ENCODE results near the gene PNPLA5. TPM values are rescaled to one million over a fixed set of nuclear protein-coding genes. Genes with fewer than 3 reads are reported as not detected.

Gene PNPLA5
- total and polyA plus RNA-seq, 4 donors = not detected

DNA sequence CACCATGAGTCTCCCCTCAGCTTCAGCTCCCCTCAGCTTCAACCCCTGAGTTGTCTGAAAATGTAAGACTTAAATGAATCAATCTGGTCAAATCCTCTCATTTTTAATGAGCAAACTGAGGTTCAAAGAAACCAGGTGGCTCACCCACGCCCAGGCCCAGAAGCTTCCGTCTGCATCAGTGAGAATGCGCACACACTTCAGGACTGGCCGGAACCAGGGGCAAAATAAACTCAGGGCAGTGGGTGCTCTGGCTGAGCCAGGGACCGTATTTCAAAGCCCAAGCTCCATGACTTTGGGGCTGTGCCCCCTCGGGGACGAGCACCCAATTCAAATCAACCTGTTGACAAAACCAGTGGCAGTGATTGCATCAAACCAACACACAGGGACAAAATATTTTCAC, 32.6 kb downstream of the PNPLA5 start:
- Histone ChIP-seq H3K4me1 (ENCODE audit: control insufficient read depth in 4 of 4, insufficient read depth in 4 of 4, low read length in 3 of 4) (peaks cover 0 to 7% (median 3%) of the 10 kb centered on the region in 4 donors), H3K27ac (ENCODE audit: low read depth in 1 of 2, low read length in 2 of 2) (no peak overlapping the region), H3K9me3 (ENCODE audit: control insufficient read depth in 4 of 4, low read length in 3 of 4) (peaks cover 0 to 2% (median 0%) of the 10 kb centered on the region in 4 donors), H3K4me3 (ENCODE audit: low read depth in 1 of 3, low read length in 3 of 3) (no peak overlapping the region), H3K36me3 (ENCODE audit: control insufficient read depth in 4 of 4, insufficient read depth in 3 of 4, low read depth in 1 of 4, low read length in 3 of 4) (no peaks in the 10 kb centered on the region), H3K27me3 (ENCODE audit: control insufficient read depth in 4 of 4, insufficient read depth in 4 of 4, low read length in 3 of 4) (peaks cover 2 to 11% (median 6%) of the 10 kb centered on the region in 4 donors), H3K9ac (ENCODE audit: low read depth in 1 of 2, low read length in 2 of 2) (no peak overlapping the region)
- WGBS = 77% methylated on average over 7 of the region's 7 CpGs
- no peak for DNase-seq (ENCODE audit: low spot score)
- TF ChIP-seq RXRA (IDR thresholded peaks at IDR 0.05) (no peak), GABPA (IDR thresholded peaks at IDR 0.05 in 1 of 2, conservative IDR thresholded peaks at IDR 0.05 in 1 of 2) (no peak), MAX (IDR thresholded peaks at IDR 0.05) (no peak), RAD21 (IDR thresholded peaks at IDR 0.05) (no peak), HNF4G (IDR thresholded peaks at IDR 0.05) (no peak), FOXA2 (IDR thresholded peaks at IDR 0.05) (no peak), FOXA1 (IDR thresholded peaks at IDR 0.05) (no peak), ATF3 (IDR thresholded peaks at IDR 0.05) (no peak), SP1 (IDR thresholded peaks at IDR 0.05) (no peak), EGR1 (IDR thresholded peaks at IDR 0.05; ENCODE audit: low read depth in 2 of 2) (no peak), JUND (IDR thresholded peaks at IDR 0.05) (no peak), REST (IDR thresholded peaks at IDR 0.05) (no peak), NR2F2 (IDR thresholded peaks at IDR 0.05) (no peak), TAF1 (conservative IDR thresholded peaks at IDR 0.05) (no peak), HNF4A (conservative IDR thresholded peaks at IDR 0.05) (no peak), YY1 (IDR thresholded peaks at IDR 0.05) (no peak)
- TF ChIP-seq, protein P1, sequence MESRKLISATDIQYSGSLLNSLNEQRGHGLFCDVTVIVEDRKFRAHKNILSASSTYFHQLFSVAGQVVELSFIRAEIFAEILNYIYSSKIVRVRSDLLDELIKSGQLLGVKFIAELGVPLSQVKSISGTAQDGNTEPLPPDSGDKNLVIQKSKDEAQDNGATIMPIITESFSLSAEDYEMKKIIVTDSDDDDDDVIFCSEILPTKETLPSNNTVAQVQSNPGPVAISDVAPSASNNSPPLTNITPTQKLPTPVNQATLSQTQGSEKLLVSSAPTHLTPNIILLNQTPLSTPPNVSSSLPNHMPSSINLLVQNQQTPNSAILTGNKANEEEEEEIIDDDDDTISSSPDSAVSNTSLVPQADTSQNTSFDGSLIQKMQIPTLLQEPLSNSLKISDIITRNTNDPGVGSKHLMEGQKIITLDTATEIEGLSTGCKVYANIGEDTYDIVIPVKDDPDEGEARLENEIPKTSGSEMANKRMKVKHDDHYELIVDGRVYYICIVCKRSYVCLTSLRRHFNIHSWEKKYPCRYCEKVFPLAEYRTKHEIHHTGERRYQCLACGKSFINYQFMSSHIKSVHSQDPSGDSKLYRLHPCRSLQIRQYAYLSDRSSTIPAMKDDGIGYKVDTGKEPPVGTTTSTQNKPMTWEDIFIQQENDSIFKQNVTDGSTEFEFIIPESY (IDR thresholded peaks at IDR 0.05) = no peak

DNA sequence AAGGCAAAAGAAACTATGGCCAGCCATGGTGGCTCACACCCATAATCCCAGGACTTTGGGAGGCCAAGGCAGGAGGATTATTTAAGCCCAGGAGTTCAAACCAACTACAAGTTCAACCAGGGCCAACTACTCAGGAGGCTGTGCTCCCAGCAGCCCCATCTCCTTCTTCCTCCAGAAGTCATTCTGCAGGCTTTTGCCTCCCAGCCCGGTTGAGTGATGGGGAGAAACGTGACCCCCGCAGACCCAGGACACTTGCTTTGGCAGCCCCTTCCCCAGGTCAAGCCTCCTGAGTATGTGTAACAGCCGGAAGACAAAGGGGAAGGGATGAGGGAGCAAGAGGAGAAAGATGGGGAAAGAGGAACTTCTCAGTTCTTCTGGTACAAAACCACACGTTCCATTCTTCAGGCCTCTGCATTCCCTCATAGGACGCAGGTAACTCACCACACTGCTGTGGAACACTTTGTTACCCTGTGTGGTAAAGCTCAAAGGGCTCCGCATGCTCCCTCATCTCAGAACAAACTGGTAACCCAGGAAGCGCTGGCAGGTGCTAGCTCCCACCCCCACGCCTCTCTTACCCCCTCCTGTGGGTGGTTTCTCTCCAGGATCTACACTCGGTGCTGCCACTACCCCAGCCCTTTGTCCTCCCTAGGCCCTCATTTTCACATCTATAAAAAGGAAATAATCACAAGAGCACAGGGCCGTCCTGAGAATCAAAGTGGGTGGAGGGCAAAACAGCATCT, 33.5 kb downstream of the PNPLA5 start:
- Histone ChIP-seq H3K4me1 (ENCODE audit: control insufficient read depth in 4 of 4, insufficient read depth in 4 of 4, low read length in 3 of 4) (peaks cover 0 to 7% (median 3%) of the 10 kb centered on the region in 4 donors), H3K36me3 (ENCODE audit: control insufficient read depth in 4 of 4, insufficient read depth in 3 of 4, low read depth in 1 of 4, low read length in 3 of 4) (no peaks in the 10 kb centered on the region), H3K9ac (ENCODE audit: low read depth in 1 of 2, low read length in 2 of 2) (no peak overlapping the region), H3K9me3 (ENCODE audit: control insufficient read depth in 4 of 4, low read length in 3 of 4) (peaks cover 0 to 2% (median 0%) of the 10 kb centered on the region in 4 donors), H3K27me3 (ENCODE audit: control insufficient read depth in 4 of 4, insufficient read depth in 4 of 4, low read length in 3 of 4) (peaks cover 2 to 9% (median 5%) of the 10 kb centered on the region in 4 donors), H3K27ac (ENCODE audit: low read depth in 1 of 2, low read length in 2 of 2) (no peak overlapping the region), H3K4me3 (ENCODE audit: low read depth in 1 of 3, low read length in 3 of 3) (no peak overlapping the region)
- WGBS = 66% methylated on average over 11 of the region's 11 CpGs
- TF ChIP-seq JUND (IDR thresholded peaks at IDR 0.05) (no peak), RAD21 (IDR thresholded peaks at IDR 0.05) (no peak), GABPA (IDR thresholded peaks at IDR 0.05 in 1 of 2, conservative IDR thresholded peaks at IDR 0.05 in 1 of 2) (no peak), REST (IDR thresholded peaks at IDR 0.05) (no peak), RXRA (IDR thresholded peaks at IDR 0.05) (no peak), FOXA1 (IDR thresholded peaks at IDR 0.05) (no peak), MAX (IDR thresholded peaks at IDR 0.05) (no peak), ATF3 (IDR thresholded peaks at IDR 0.05) (no peak), YY1 (IDR thresholded peaks at IDR 0.05) (no peak)
- TF ChIP-seq, protein P1 (IDR thresholded peaks at IDR 0.05) = no peak
- no peak for DNase-seq (ENCODE audit: low spot score)

All from liver (tissue), 9 donors.